T-helper 22 cell (primary cell): ENCODE data around the gene DMWD.

Experiments
- DNase-seq: peaks from one replicate; pipeline ENCODE4 v3.0.0-alpha.2; 2020; ENCODE audit warnings: low read depth

The DMWD gene, protein sequence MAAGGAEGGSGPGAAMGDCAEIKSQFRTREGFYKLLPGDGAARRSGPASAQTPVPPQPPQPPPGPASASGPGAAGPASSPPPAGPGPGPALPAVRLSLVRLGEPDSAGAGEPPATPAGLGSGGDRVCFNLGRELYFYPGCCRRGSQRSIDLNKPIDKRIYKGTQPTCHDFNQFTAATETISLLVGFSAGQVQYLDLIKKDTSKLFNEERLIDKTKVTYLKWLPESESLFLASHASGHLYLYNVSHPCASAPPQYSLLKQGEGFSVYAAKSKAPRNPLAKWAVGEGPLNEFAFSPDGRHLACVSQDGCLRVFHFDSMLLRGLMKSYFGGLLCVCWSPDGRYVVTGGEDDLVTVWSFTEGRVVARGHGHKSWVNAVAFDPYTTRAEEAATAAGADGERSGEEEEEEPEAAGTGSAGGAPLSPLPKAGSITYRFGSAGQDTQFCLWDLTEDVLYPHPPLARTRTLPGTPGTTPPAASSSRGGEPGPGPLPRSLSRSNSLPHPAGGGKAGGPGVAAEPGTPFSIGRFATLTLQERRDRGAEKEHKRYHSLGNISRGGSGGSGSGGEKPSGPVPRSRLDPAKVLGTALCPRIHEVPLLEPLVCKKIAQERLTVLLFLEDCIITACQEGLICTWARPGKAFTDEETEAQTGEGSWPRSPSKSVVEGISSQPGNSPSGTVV

DNA sequence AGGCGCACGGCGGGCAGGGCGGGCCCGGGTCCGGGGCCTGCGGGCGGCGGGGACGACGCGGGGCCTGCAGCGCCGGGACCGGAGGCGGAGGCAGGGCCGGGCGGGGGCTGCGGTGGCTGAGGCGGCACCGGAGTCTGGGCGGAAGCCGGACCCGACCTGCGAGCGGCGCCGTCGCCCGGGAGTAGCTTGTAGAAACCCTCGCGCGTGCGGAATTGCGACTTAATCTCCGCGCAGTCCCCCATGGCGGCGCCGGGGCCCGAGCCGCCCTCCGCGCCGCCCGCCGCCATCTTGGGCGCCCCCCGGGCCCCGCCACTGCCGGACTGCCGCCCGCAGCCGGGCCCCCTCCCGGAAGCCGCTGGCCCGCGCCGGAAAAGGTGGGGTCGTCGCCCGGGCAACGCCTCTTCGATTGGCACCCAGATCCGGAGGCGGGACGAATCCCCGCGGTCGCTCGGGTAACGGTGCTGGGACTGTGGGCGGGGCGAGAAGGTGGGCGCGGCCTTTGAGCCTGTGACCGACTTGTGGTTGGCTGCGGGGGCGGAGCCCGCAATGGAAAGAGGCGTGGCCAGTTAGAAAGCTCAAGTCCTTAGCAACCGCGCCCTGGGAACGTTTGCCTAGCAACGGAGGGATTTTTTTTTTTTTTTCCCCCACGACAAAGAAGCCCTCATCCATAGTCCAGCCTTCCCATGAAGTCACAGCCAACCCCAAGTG is at the start of gene DMWD:
Gene DMWD, minus strand, starts transcription at position 376 of the 708 bp plus-strand sequence. Its CDS starts 89 bp downstream, at position 287.
- peak; percentile 97 for DNase-seq

DNA sequence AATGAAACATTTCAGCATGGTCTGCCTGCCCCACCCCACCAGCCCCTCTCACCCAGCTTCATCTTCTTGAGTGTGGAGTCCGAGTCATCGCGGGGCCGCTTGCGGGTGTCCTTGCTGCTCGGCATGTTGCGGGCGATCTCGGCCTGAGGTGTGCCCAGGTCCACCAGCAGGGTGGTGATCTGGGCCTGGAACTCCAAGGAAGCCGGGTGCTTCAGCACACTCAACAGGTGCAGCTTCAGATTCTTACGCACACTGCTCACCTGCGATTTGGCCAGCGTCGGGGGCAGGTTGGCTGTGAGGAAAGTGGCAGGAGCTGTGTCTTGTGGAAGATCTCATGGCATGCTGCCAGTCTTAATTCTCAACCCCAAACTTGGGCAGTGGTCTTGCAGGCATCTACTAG is 49.6 kb upstream of the DMWD start:
- DNase-seq: no peak

DNA sequence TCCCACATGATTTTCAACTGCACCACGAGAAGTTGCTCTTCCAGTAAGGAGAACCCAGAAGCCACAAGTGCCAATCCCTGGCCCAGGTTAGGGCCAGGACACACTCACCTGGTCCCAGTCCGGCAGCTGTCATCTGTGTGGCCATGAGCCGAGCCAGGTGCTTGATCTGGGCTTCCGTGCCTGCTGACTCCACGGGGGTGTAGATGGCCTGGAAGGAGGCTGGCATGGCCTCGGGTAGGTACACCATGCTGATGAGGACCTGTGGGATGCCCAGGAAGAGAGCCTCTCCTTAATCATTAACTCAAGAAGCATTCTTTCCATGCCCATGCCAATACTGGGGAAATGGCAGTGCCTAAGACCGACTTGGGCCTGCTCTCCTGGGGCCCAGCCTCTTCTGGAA is 42.3 kb upstream of the DMWD start:
- no peak for DNase-seq

DNA sequence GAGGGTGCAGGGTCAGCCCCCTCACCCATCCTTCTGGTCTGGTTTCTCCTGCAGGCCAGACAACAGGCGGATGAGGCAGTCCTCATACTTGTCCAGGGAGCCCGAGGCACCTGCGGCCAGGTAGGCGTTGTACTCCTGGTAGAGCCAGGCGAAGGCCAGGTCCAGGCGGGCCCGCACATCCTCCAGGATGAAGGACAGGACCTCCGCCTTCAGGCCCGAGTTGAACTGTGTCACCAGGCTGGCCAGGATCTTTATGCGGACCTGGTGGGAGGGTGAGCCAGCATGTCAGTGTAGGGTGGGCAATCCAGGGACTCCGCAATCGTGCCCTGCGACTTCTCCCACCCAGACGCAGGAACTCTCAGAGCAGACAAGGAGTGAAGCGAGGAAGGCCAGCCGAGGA is 36.3 kb upstream of the DMWD start:
- no peak for DNase-seq

DNA sequence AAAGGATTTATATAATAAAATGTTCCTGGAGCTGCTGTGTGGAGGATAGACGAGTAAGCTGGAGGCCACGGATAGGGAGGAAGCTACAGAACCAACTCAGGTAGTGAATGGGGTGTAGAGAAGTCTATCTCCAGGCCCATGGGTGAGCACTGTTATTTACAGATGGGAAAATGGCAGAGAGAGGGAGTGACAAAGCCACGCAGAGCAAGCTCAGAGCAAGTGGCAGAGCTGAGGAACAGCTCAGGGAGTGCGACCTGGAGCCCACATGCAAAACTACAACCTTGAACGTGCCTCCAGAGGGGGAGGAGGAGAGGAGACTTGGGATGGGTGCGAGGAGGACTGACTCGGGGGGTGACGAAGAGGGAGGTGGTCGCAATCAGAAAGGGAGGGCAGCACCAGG is 35.9 kb upstream of the DMWD start:
- DNase-seq: no peak

DNA sequence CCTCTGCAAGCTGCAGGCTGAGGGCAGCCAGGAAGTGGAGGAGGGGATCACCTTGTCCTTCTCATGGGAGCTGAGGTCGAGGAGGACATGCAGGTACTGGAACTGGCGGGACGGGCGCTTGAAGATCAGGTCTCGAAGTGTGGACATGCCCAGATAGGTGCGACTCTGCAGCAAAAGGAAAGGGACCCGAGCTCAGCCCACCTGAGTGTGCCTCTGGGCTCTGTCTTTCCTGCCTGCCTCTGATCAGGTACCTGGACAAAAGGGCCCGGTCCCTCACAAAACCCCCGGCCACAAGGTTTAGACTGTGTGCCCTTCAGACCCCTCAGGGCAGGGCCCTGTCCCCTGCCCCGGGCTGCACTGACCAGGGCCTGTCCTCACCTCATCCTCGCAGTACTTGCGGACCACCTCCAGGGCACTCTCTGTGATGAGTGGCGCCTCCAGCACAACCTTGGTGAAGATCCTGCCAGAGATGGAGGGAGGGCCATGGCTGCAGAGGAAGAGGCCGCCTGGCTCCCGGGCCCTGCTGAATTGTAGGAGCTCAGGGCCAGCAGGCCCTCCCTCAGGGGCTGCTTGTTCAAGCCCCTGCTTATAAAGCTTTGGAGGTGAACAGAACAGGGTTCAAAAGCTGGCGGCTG is 34.9 kb upstream of the DMWD start:
- no peak for DNase-seq

DNA sequence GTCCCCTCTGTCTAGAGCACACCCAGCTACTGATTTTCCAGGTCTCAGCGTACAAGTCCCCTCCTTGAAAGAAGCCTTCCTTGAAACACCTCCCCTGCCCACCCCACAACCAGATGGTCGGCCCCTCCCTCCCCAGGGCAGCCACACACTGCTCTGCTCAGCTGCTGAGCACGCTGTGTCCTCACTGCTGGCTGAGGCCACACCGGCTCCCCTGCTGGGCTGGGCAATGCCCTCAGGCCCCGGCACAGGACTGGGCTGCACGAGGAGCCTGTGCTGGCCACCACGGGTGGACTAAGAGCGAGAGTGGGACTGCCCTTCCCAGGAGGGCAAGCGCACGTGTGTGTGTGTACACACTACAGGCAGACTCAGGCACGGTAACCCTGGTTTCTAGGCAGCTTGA is 34.3 kb upstream of the DMWD start:
- no peak for DNase-seq

DNA sequence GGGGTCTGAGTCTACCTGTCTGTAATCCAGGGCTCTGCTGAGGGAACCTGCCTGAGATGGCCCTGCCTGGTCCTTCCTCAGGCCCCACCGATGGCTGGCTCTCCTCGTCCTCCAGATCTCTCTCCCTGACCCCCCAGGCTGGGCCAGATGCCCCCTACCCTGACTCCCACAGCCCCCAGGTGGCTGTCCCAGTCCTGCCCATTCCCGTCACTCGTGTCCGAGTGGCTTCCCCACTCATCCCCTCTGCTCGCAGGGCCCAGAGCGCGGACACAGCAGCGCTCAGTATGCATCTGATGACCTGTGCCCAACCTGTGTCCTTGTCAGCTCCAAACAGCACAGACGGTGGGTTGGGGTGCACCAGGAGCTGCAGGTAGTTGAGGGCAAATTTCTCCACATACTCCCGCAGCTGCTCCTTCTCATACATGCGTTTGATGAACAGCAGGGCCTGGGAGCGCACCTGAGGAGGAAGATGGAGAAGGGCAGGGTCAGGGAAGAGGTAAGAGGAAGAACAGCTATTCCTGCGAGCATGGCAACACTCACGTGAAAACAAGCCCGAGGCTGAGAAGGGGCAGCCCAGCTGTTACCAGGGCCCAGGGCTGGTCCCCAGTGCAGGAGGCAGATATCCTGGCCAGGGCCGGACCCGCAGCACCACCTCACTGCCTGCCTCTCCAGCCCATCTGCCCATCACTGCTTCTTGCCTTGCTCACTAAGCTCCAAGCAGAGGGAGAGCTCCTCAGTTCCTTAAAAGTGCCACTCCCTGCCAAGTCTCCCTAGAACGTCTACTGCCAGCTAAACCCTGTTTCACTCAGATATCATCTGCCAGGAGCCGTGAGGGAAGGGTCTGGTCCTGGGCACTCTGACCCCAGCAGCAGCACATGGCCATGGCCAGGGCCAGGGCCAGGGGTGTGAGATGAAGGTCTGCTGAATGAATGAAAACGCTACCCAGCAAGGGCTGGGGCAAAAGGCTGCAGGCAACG is 33.6 kb upstream of the DMWD start:
- DNase-seq: no peak

DNA sequence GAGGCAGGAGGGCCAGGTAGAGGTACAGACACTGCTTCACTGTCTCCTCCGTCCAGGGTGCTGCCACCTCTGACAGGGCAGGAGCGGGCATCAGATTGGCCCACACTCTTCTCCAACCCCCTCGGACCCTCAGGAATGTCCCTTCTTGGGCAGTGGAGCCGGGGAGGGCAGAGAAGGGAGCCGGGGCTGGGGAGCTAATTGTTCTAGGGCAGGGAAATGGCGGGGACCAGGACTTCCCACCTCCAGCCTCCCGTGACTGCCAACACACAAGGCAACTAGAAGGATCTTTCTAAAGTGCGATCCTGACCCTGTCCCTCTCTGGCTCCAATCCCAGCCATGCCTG is 32.6 kb upstream of the DMWD start:
- DNase-seq: no peak

DNA sequence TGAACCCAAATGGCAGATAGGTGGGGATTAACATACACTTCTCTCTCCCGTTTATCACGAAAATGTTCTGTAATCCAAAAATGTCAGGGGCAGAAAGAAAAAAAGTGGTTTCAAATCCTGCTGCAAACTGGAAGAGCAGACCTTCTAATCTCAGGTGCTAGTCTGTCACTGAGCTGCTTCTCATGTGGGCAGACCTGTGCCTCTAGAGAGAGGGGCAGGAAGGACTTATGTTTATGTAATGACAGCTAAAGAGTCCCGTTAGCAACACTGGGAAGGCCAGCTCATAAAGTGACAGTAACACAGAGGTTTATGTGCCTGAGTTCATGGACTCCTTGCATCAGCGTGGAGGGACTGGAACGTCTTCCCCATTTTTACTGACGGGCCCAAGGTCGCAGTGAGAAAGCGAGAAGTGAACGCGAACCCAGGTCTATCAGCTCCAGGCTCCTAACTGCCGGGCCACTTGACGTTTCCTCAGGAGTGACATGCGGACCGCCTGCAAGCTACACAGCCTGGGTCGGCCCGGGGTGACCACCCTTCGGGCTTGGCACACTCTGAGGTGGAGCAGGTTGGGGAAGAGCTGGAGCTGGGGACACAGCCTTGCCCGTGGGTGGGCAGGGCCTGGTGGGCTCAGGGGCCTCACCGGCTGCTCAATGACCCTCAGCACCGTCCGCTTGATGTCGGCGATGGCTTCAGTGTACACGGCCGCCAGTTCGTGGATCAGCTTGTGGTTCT is 32.1 kb upstream of the DMWD start:
- DNase-seq: no peak

DNA sequence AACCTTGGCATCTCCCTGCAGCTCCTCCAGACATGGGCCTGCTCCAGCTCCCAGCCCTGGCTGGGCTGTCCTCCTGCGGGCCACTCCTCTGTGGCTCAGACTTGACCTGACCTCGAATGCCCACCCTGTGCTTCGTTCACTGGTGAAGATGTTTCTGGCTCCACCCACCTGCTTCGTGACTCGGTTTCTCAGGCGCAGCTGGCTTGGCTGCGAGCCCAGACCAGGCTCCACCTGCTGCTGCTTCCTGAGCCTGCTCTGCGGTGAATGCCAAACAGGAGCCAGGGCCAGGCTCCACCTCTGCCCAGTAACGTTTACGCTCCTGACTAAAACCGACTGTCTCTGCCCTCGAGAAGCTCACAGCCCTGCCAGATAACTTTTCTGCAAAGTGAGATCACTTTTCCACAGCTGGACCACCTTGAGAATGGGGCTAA is 31.4 kb upstream of the DMWD start:
- DNase-seq: no peak

DNA sequence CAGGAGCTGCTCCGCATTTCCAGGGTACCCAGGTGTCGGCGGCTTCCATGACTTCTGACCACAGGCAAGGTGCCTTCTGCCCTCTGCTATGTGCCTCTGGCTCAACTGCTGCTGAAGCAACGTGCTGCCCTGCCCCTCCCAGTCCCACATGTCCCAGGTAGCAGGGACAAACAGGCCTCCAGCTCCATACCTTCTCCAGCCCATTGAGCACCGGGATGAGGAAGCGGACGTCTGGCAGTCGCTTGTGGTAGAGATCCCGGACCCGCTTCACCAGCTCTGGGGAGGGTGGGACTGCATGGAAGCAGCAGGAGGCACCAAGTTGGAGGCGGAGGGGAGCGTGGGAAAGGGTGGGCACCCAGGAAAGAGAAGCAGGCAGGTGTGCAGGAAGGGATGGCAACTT is 30.5 kb upstream of the DMWD start:
- no peak for DNase-seq

DNA sequence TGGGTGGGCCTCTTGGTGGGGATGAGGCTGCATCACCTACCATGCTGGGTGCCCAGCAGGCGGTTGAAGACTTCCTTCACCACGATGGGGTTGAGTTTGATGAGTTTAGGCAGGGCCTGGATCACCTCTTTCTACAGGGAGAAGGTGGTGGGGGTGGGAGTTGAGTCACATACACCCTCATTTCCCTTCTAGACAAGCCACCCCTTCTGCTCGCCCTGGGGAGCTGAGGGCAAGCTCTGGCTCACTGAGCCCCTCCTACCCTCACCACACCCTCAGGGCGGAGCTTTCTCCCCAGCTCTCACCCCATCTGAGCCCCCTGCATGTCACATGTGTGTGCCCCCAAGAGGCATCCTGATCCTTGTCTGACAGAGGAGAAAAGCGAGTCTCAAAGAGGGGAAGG is 30.1 kb upstream of the DMWD start:
- DNase-seq: no peak

DNA sequence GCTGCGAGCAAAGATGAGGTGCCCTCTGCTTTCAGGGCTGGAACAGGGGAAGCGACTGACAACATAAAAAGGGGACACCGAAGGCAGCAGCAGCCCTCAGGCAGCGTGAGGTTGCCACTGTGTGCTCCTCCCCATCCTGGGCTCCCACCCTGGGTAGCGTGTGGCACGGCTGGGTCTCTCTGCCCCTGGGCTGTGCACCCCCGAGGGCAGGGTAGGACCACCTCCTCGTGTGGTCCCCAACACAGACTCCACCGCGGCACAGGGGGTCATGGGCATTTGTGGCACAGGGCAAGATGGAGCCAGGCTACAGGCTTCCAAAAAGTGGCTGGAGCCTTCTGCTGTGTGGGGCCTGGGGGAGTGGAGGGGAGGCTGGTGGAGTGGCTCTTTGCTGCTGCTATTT is 28.9 kb upstream of the DMWD start:
- no peak for DNase-seq

DNA sequence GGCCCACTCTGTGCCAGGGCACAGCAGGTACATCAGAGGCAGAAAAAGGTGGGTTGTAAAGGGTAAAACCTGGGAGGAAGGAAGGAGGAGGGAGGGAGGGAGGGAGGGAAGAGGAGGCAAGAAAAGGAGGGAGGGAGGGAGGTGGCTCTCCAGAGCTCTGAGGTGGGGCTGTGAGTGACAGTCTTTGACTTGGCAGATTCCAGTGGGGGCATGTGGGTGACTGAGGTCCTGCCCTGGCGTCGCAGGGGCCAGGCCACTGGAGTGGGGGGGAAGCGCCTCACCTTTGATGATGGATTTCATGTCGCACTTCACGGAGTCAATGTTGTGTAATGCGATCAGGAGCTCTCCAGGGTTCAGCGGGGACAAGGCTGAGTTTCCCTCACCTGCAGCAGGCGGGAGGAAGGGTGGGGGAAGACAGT is 28.5 kb upstream of the DMWD start:
- DNase-seq: no peak

DNA sequence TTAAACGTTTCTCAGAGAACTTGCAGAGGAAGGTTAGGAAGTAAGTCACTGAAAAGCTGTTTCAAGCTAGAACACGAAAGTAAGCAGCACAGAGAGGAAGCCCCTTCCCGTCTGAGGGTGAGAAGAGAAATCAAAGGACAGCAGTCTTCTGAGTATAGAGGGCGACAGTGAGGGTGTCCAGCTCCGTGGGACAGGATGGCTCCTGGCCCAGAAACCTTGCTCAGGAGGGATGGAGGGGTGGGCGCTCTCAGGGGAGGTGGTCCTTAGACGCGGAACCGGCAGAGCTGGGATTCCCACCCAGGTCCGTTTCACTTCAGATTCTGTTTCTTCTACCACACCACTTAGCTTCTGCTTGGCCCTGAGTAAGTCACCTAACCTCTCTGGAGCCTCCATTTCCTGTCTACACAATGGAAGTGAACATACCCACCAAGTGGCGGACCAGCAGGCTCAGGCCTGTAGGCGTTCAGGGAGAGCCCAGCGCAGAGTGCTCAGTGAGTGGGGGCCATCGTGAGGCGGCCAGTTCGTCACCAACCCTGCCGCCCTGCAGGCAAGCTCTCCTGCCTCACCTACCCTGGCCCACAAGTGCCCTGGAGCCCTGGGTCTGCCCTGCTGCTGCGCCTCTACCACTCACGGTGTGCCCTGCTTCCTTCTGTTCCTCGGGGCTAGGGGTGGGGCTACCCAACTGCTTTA is 27.9 kb upstream of the DMWD start:
- DNase-seq: no peak

DNA sequence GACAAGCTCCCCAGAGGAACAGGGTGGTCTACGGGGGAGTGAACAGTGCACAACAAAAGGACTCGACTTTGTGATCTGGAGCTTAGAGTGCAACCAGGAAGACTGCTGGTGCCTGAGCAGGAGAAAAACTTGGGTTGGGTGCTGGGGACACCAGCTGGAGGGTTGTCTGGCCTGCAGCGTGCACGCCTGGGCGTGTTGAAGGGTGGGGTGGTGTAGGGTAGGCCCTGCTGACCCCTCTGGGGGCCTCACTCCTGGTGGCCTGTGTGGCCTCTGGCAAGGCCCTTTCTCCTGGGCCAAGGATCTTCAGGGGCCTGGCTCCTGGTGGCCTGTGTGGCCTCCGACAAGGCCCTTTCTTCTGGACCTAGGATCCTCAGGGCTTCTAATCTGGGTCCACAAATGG is 27.1 kb upstream of the DMWD start:
- no peak for DNase-seq

DNA sequence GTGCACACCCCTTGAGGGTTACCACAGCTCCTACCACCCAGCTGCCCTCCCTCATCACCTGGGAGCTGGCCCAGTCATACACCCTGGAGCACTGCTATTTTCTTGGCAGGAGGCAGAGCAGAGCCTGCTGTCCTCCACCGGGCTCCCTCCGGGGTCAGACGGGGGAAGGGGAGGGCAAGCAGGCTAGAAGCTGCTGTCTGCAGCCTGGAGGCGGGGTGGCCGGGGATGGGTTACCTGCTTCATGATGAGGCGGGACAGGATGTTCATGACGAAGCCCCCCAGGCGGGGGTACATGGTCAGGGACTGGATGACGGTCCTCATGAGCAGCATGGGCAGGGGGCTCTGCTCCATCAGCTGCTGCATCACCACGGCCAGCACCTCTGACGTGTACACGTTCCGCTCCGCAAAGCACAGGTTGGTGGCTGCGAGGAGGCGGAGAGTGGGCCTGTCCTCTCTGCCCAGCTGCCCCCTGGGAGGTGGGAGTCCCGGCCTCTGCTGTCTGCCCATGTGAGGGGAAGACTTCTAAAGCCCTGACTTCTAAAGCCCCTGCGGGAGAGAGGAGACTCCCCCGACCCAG is 25.2 kb upstream of the DMWD start:
- no peak for DNase-seq

DNA sequence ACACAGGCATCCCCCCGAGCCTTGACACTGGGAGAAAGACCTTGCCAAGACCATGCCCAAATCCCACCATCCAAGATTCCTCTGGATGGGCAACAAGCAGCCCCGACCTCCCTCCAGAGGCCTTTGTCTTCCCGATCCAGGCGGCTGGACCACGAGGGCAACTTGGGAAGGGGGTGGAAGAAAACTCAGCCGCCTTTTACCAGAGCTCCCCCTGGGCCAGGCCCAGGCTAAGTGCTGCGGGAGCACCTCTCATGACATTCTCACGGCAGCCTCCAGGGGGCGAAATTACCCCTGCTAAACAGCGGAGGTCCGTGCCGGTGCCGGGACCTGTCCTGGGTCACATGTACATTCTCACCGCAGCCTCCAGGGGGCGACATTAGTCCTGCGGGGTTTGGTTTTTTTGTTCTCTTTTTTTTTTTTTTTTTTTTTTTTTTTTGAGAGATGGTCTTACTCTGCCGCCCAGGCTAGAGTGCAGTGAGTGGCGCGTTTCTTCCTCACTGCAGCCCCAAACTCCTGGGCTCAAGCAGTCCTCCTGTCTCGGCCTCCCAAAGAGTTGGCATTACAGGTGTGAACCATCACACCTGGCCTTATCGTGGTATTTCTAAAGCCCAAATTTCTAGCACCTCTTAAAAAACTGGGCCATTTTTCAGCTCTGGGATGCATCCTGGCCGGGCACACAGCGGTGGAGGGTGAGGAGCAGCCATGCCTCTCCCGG is 24.5 kb upstream of the DMWD start:
- peak; percentile 84 for DNase-seq
